GM15510 (cell line): Measurements from ENCODE around the gene FMN2.

ENCODE experiments used
- POLR2A ChIP-seq: IDR thresholded peaks from 3 replicates; pipeline ENCODE4 v1.6.1; 2011; ENCODE audit warnings: borderline replicate concordance; ENCODE audit not compliant: insufficient read length; ENCODE audit errors: extremely low read depth

Gene FMN2

DNA sequence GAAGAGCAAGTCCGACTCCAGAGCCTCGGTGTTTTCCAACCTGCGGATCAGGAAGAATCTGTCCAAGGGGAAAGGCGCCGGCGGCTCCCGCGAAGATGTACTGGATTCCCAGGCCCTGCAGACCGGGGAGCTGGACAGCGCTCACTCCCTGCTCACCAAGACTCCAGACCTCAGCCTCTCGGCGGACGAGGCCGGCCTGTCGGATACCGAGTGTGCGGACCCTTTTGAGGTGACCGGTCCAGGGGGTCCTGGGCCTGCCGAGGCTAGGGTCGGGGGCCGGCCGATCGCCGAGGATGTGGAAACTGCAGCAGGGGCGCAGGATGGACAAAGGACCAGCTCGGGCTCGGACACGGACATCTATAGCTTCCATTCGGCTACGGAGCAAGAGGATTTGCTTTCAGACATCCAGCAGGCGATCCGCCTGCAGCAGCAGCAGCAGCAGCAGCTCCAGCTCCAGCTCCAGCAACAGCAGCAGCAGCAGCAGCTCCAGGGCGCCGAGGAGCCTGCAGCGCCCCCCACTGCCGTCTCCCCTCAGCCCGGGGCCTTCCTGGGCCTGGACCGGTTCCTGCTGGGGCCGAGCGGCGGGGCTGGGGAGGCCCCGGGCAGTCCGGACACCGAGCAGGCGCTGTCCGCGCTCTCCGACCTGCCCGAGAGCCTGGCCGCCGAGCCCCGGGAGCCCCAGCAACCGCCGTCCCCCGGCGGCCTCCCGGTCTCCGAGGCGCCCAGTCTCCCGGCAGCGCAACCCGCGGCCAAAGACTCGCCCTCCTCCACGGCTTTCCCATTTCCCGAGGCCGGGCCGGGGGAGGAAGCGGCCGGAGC, 827 bp downstream of the FMN2 start:
- no peak for TF ChIP-seq POLR2A

DNA sequence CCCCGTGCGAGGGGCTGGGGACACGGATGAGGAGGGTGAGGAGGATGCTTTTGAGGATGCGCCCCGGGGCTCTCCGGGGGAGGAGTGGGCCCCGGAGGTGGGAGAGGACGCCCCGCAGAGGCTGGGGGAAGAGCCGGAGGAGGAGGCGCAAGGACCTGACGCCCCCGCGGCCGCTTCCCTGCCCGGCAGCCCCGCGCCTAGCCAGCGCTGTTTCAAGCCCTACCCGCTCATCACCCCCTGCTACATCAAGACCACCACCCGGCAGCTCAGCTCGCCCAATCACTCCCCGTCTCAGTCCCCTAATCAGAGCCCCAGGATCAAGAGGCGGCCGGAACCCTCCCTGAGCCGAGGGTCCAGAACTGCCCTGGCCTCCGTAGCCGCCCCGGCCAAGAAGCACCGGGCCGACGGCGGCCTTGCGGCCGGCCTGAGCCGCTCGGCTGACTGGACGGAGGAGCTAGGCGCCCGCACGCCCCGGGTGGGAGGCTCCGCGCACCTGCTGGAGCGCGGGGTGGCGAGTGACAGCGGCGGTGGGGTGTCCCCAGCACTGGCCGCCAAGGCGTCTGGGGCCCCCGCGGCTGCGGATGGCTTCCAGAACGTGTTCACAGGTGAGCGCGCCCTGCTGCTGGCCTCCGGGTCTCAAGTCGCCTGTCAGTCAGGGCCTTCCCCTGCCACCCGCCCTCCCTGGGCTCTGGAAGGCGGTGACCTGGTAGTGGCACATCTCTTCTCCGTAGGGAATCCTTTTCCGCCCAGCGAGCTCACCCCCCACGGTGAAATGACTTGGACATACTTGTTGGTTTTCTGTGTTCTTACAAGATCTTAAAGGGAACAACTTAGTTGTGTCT, 1.7 kb downstream of the FMN2 start:
- no peak for TF ChIP-seq POLR2A

DNA sequence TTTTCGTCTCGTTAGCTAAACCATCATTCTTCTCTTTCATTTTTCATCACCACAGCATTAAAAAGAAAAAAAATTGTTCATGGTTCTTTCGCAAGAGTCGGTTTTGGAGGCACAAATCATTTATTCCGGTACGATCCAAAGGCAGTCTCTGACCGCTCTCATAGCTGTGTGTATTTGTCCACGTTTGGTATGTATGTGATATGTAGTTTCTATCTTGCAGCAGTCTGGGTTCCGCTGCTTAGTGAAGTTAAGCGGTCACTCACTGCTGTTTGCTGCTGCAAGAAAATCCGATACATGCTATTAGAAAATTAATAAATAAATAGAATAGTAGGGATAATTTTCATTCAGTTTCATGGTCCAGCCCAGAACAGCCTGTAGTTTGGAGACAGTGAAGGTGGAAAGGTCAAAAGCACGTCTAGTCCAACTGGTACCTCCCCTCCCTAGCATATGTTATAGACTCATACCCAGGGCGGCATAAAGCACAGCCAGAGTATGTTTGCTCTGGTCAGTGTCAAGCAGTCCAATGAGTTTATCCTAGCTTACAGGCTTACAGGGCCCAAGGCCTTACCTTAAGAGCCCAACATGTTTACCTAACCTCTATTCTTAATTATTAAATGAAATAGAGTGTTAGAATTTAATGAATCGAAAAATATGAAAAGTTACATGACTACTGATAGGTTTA, 2.5 kb downstream of the FMN2 start:
- TF ChIP-seq POLR2A, result no peak

GRCh38 chr1:240096974-240097373, 5.3 kb downstream of the FMN2 start:
- no peak for TF ChIP-seq POLR2A

- no peak for TF ChIP-seq POLR2A
These were observed 6.9 kb downstream of the FMN2 start for GRCh38 chr1:240098534-240098933.

GRCh38 chr1:240099329-240099728, 7.6 kb downstream of the FMN2 start:
- TF ChIP-seq POLR2A, result no peak

GRCh38 chr1:240099748-240100147, 8.1 kb downstream of the FMN2 start:
- TF ChIP-seq POLR2A, result no peak

DNA sequence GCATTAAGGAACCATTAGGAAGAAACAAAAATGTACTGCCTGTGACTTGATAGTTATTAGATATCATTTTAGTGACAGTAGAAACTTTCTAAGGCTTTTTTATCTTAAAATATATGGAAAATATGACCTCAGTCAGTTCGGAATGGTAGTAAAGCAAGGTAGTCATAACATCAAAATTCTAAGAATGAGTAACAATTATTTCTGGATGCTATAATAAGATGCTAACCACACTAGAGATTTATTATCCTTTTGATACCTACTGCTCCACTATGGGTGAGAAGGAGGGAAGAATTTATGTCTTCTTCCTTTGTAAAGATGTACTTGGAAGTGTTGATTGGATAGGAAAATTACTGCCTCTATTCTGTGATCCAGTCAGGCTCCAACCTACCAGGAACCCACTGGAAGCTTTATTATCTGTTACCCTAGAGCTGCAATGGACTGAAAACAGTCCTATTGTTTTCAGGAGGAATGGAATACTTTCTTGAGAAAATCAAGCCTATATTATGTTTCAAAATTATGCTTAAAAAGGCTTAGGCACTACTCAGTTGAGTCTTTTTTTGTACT, 8.8 kb downstream of the FMN2 start:
- no peak for TF ChIP-seq POLR2A

- no peak for TF ChIP-seq POLR2A
These were observed 9.6 kb downstream of the FMN2 start for GRCh38 chr1:240101306-240101705.

GRCh38 chr1:240101737-240102136, 10.1 kb downstream of the FMN2 start:
- no peak for TF ChIP-seq POLR2A

DNA sequence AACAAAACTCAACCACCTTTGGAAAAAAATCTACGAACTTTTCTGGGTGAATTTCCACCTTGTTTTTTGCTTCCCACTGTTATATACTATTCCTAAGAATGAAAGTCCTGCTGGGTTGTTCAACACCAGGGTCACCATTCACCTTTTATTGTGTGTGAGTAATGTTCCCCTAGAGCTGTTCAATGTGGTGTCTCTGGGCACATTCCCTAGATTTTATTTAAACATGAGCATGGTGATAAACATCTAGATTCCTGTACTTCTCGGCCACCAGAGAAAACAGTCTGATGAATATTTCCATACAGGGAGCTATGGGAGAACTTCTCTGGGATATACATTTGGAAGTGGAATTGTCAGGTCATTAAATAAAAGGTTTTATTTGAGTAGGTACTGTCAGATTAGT, 13.0 kb downstream of the FMN2 start:
- no peak for TF ChIP-seq POLR2A

DNA sequence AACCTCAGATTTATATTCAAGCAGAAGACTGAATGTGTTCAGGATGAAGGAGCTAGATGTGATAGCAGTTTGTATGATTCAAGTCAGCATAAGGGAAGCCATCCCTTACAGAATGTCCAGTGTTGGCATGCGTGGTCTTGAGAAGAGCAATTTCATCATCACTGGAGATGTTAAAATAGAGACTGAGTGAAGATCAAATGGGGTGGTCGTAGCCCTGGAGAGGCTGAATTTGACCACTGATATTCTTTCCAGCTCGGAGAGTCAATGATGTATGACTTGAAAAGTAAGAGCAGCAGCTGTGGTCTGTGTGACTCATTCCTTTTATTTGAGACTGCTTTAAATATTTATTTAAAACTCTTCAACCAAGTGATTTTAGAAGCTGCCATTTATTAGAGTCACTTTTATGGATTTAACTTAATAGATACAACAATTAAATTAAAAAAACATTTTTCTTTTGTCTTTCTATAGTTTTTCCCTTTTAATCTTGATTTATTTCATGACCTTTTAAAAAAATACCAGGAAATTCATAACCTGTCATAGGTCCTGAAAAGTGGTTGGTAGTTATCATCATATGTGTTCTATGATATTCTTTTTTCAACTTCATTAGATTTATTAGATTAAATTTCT, 15.5 kb downstream of the FMN2 start:
- no peak for TF ChIP-seq POLR2A

DNA sequence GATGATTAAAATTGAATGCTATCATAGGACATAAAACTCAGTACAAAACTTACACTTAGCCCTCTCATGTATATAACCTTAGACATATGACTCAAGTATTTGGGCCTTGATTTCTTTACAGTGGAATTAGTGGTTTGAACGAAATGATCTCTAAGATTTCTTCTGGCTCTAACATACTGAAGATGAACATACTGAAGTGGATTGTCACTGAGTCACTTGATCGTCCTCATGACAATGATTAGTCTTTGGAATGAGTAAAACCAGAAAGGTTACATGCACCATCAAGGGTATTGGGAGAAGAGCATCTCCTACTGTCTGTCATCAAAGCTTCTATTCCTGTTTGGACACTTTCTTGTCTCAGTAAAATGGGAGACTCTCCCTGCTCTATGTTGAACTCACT, 17.4 kb downstream of the FMN2 start:
- no peak for TF ChIP-seq POLR2A

DNA sequence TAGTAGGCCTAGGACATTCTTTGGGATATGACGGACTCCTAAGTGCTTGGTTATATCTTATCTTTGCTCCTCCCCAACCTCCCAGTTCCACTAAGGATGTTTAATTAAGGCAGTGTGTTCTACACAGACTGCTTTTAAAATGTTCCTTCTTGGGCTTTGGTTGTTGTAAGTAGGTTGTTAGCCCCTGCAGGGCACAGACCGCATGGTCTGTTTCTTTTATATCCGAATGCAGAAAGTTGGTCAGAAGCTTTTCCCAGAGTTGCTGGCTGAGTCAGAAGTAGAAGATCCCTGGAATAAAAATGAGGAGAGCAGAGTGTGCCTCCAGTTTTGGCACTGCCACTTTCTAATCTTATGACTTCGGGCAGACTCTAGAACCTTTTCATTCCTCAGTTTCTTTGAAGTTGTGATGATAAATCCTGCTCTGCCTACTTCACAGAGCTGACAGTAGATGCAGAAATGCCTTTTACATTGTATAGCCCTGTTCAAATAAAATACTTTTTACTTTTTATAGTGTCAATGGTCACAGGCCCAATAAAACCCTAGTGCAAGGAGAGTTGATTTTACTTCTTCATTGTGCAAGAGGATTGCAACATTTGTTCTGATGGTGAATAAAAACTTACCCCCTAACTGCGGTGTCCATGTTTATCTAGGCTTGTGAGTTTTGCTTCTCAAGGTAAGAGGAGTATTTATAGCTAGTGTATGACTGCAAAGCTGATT, 18.4 kb downstream of the FMN2 start:
- TF ChIP-seq POLR2A, result no peak
